ENCODE data around the gene WLS. TPM values are rescaled to one million over a fixed set of nuclear protein-coding genes. Genes with fewer than 3 reads are reported as not detected.

Gene WLS
- total and polyA plus RNA-seq, 2 experiments from 2014 or later, result 0.87 to 1.2 TPM

- no peaks in the 10 kb centered on the region for H3K9me2 ChIP-seq (ENCODE audit: insufficient read depth)
- no peak overlapping the region for H3K4me3 Mint-ChIP-seq
- no peaks in the 10 kb centered on the region for H3K27me3 Mint-ChIP-seq (ENCODE audit: insufficient read depth, low read depth, poor library complexity)
- H3K4me1 ChIP-seq (ENCODE audit: insufficient read depth), result no peaks in the 10 kb centered on the region
- H3K36me3 Mint-ChIP-seq (ENCODE audit: low read depth), result no peaks in the 10 kb centered on the region
- no peak overlapping the region for H3K27ac ChIP-seq (ENCODE audit: low read depth)
- H2AFZ ChIP-seq, result no peak overlapping the region
- no peak overlapping the region for H3K4me3 ChIP-seq
- H3F3A ChIP-seq (replicated peaks; ENCODE audit: low read depth), result no peaks in the 10 kb centered on the region
- no peaks in the 10 kb centered on the region for H3K36me3 ChIP-seq (ENCODE audit: insufficient read depth)
- no peaks in the 10 kb centered on the region for H4K20me1 ChIP-seq (replicated peaks; ENCODE audit: insufficient read depth)
- H3K27me3 ChIP-seq (ENCODE audit: insufficient read depth), result no peaks in the 10 kb centered on the region
- DNase-seq (ENCODE audit: low spot score), result no peak
- no peaks in the 10 kb centered on the region for H3K9me3 Mint-ChIP-seq
- no peaks in the 10 kb centered on the region for H3K79me2 ChIP-seq (replicated peaks; ENCODE audit: insufficient read depth)
- ATAC-seq, result no peak
- no peaks in the 10 kb centered on the region for H3K4me1 Mint-ChIP-seq
- H3K4me2 ChIP-seq, result no peak overlapping the region
- no peak overlapping the region for H3K27ac Mint-ChIP-seq
- TF ChIP-seq ZNF114 (CRISPR knock-in tag; IDR thresholded peaks at IDR 0.05) (no peak), EZH2phosphoT487 (IDR thresholded peaks at IDR 0.05; ENCODE audit: unreplicated experiment) (no peak), EZH2 (IDR thresholded peaks at IDR 0.05; ENCODE audit: low read depth, unreplicated experiment) (no peak), ETS1 (IDR thresholded peaks at IDR 0.05) (no peak), ZNF331 (CRISPR knock-in tag; IDR thresholded peaks at IDR 0.05; ENCODE audit: low read depth) (no peak), CREB1 (CRISPR knock-in tag; IDR thresholded peaks at IDR 0.05; ENCODE audit: low read depth) (no peak)
Measured at GRCh38 chr1:68183895-68184294, 48.4 kb downstream of the WLS start.

GRCh38 chr1:68181165-68181556, 51.2 kb downstream of the WLS start:
- ATAC-seq (no peak), DNase-seq (ENCODE audit: low spot score) (no peak)
- Histone ChIP-seq H4K20me1 (replicated peaks; ENCODE audit: insufficient read depth) (no peaks in the 10 kb centered on the region), H3K4me3 (no peak overlapping the region), H3K27ac (ENCODE audit: low read depth) (no peak overlapping the region), H3K9me2 (ENCODE audit: insufficient read depth) (no peaks in the 10 kb centered on the region), H3K27me3 (ENCODE audit: insufficient read depth) (no peaks in the 10 kb centered on the region), H3K4me2 (no peak overlapping the region), H3K4me1 (ENCODE audit: insufficient read depth) (no peaks in the 10 kb centered on the region), H3K79me2 (replicated peaks; ENCODE audit: insufficient read depth) (no peaks in the 10 kb centered on the region), H3F3A (replicated peaks; ENCODE audit: low read depth) (no peaks in the 10 kb centered on the region), H2AFZ (no peak overlapping the region), H3K36me3 (ENCODE audit: insufficient read depth) (no peaks in the 10 kb centered on the region)
- H3K27ac Mint-ChIP-seq, result no peak overlapping the region
- H3K4me1 Mint-ChIP-seq, result no peaks in the 10 kb centered on the region
- H3K4me3 Mint-ChIP-seq, result no peak overlapping the region
- H3K9me3 Mint-ChIP-seq, result no peaks in the 10 kb centered on the region
- H3K27me3 Mint-ChIP-seq (ENCODE audit: insufficient read depth, low read depth, poor library complexity), result no peaks in the 10 kb centered on the region
- H3K36me3 Mint-ChIP-seq (ENCODE audit: low read depth), result no peaks in the 10 kb centered on the region
- TF ChIP-seq POLR2AphosphoS5 (IDR thresholded peaks at IDR 0.05; ENCODE audit: low read depth) (no peak), STAT1 (IDR thresholded peaks at IDR 0.05; ENCODE audit: unreplicated experiment) (no peak), ZNF331 (CRISPR knock-in tag; IDR thresholded peaks at IDR 0.05; ENCODE audit: low read depth) (no peak), EZH2phosphoT487 (IDR thresholded peaks at IDR 0.05; ENCODE audit: unreplicated experiment) (no peak), EZH2 (IDR thresholded peaks at IDR 0.05; ENCODE audit: low read depth, unreplicated experiment) (no peak), NANOG (IDR thresholded peaks at IDR 0.05; ENCODE audit: borderline replicate concordance) (no peak), REST (IDR thresholded peaks at IDR 0.05; ENCODE audit: unreplicated experiment) (no peak), ETS1 (IDR thresholded peaks at IDR 0.05) (no peak), CTCF (conservative IDR thresholded peaks at IDR 0.05; ENCODE audit: low read depth in 2 of 2) (no peak), CREB1 (CRISPR knock-in tag; IDR thresholded peaks at IDR 0.05; ENCODE audit: low read depth) (no peak), ZNF114 (CRISPR knock-in tag; IDR thresholded peaks at IDR 0.05) (no peak)
